GM11168 (cell line): ENCODE data around the gene IGSF21.

Source experiments
- in situ Hi-C: fragments of 300-500 bp; cut with MboI; formaldehyde crosslinking; loops from one replicate; pipeline ENCODE4 v1.12.0; 2022; ENCODE audit warnings: low sequenced_read_pairs; ENCODE audit not compliant: unreplicated experiment

The IGSF21 gene

DNA sequence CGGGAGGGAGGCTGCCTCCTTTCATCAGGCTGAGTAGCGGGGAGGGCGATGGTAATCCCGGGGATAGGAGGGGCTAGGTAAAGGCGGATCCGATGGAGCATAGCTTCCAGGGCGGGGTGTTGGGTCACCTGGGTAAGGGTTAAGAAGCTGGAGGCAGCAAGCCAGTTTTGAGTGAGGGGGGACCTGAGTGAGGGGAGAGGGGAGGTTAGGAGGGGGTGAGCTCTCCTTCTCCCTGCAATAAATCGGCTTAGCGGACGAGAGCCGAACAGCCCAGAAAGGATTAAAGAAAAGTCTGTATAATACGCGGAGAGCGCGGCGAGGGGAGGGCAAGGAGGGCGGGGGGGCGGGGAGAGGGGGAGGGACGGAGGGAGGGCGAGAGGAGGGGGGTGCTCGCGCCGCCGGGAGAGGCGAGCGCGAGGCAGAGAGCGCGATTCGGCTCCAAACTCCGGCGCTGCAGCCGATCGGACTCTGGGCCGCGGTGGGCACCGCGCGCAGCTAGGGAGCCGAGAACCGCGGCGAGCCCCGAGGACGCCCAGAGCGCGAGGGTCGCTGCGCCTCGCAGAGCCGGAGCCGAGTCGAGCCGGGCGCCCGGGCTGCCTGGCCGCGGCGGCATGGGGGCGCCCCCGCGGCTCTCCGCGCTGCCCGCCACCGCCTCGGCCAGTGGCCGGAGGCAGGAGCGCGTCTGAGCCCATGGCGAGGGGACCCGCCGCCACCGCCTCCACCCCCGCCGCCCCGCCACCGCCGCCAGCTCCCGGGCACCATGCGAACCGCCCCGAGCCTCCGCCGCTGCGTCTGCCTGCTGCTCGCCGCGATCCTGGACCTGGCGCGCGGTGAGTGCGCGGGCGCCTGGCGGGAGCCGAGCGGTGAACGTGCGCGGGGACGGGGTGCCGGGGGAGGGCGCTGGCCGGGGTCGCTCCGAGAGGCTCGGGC is at the start of gene IGSF21:
Gene IGSF21 (plus strand): TSS at position 430 of the 930 bp plus-strand sequence. CDS start 331 bp downstream, at position 761.
- in situ Hi-C loops = no loop called here

DNA sequence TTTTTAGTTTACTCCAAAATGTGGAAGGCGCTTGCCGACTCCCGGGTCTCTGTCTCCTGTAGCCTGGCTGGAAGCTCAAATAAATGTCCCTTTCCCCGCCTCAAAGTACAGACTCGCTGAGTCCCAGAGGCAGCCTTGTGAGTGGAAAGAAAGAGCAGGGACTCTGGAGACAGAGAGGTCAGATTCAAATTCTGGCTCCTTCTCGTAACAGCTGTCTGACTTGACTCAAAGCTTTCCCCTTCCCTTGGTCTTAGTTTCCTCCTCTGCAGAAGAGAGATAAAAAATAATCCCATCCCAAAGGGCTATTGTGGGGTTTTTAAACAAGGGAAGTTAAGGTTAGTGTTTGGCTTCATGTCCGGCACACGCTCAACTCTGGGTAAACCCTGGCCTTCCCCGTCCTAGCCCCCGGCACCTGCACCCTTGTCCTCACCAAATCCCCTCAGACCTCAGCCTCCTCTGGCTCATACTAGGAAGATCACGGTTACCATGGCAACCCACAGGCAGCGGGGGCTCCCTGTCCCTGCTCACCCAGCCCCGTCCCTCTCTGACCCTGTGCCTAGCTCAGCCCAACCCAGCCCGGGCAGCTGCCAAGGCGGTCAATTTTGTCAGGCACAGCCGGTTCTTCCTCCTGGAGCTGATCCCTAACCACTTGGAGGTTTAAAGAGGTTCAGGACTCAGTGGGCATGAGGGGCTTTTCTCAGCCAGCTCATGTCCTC is 49.2 kb upstream of the IGSF21 start:
- in situ Hi-C loops = no loop called here

DNA sequence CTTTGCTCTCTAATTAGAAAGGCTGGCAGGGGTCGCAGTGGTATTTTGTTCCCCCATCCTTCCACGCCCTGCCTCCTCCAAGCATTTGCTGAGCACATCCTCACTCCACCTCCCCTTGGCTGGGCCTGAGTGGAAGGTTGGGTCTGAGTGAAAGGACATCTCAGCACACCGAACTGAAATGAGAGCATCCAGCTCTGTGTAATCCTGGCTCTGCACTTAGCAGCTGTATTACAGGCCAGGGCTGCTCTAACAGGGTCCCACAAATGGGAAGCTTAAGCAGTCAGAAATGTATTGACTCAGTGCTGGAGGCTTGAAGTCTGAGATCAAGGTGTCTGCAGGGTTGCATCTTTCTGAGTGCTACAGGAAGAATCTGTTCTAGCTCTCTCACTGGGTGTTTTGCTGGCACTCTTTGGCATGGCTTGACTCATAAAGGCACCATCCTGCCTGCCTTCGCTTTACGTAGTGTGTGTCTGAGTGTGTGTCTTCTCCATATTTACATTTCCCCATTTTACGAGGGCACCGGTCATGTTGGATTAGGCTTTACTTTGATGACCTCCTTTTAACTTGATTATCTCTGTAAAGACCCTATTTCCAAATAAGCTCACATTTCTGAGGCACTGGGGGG is 48.5 kb upstream of the IGSF21 start:
- in situ Hi-C loops = no loop called here

DNA sequence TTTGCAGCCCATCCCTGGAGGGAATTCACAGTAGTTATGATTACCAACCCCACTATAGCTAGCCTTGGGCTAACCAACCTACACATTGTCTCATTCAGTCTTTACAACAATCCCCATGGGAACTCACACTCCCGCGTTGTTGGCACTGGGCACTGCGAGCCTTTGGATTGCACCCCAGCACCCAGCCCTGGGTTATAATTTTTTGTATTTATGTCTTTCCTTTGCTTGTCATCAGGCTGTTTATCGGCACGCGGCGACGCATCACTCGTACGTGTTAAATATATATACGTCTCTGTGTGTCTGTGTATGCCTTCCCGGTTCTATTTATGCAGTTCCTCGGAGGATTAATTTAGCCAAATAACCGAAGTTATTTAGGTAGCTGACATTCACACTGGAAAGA is 47.2 kb upstream of the IGSF21 start:
- in situ Hi-C loops = no loop called here

DNA sequence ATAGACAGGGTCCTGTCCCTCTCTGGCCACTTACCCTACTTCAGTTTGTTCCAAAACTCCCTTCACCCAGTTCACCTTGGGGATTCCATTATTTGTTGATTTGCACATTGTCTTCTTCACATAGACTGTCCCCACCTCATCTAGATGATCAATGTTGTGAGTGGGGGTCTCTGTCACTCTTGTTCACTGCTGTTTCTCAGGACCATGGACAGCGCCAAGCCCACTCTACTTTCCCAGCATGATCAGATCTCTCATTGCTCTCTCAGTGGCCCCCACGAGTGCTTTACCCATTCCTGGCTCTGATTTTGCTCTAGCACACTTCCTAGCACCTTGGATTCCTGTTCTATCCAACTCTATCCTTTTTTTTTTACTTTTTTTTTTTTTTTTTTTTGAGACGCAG is 45.4 kb upstream of the IGSF21 start:
- in situ Hi-C loops = no loop called here

DNA sequence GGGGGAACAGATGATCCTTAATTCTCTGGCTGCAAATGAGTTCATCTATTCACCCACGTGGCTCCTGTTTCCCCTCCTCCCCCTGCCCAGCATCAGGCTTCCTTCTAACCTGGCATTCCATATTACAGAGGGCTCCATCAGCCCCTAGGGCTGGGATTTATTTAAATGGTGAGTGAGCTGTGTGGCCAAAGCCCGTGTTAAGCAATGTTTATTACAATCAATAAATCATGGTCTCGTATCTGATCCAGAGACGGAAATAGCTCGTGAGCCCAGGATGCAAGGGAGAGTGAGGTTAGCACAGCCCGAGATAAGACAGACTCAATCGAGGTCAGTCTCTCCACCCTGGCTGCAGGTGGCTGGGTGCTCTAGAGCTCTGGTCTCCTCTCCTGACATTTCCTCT is 43.1 kb upstream of the IGSF21 start:
- in situ Hi-C loops = no loop called here

DNA sequence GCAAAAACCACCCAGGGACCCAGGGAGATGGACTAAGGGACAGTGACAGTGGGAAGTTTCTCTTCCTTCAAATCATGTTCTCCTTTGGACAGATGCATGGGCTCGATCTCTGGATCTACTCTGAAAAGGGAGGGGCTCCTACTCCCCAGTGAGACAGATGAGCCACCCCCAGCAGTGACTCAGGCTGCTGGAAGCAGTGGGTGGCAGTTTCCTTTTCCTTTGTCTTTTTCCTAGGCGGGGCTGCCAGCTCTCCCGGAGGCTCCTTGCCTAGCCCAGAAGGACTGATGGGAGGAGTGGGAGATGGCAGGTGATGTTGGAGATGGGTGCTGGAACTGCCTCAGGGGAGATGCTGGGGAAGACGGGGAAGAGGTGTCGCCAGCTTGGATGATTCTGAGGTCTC is 41.0 kb upstream of the IGSF21 start:
- in situ Hi-C loops = no loop called here

DNA sequence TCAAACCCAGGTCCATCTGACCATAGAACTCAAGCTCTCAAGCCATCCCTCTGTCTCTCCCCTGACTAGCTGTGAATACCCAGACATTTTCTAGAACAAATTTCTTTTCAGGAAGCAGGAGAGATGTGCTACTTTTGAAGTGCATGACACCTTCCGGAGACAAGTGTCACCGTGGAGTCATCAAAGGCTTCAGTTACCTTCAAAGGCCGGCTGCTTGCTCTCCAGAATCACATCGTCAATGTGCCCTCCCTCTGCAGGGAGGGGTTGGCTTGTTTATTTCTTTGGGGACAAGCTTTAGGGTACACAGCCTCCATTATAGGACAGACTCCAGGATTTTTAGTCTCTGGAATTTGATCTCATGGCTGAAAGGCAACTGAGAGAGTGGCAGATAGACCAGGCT is 37.7 kb upstream of the IGSF21 start:
- in situ Hi-C loops = no loop called here

DNA sequence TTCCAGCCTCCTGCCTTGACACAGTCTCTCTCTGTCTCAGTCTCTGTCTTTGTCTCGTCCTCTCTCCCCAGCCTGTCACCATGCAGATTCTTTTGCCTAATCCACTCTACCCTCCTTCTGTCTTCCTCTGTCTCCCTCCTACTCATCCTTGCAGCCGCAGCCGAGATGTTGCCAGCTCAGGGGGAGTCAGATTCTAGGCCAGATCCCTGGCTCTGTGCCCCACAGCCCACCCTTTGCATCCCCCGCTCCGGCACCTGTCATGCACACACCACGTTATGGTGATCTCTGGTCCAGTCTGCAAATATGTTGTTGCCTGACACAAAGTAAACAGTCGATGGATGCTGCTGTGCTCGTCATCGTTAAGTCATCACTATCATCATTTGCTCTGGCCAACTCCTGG is 35.5 kb upstream of the IGSF21 start:
- in situ Hi-C loops = no loop called here

DNA sequence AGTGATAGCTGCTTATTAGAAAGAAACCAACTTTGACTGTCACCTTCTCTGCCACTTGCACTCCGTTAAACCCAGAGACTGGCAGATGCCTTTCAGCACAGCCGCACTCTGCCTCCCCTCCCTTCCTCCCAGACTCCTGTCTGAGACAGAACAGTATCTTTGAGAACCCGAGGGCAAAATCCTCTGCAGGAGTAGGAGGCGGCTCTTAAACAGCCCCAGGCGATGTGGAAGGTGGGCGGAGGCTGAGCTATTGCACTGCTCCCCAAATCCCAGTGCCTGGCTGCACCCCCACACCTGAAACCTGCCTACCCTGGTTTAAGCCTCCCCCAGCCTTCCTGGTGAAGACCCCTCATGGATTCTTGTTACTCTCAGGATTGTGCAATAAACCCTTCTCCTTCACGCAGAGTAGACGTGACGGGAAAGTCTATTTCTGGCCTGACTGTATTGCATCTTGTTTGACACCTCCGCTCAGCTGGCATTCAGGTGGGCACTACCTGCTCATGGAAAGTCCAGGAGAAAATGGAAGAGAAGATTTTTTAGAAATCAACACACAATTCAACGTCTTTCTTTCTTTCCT is 34.4 kb upstream of the IGSF21 start:
- in situ Hi-C loops = no loop called here

DNA sequence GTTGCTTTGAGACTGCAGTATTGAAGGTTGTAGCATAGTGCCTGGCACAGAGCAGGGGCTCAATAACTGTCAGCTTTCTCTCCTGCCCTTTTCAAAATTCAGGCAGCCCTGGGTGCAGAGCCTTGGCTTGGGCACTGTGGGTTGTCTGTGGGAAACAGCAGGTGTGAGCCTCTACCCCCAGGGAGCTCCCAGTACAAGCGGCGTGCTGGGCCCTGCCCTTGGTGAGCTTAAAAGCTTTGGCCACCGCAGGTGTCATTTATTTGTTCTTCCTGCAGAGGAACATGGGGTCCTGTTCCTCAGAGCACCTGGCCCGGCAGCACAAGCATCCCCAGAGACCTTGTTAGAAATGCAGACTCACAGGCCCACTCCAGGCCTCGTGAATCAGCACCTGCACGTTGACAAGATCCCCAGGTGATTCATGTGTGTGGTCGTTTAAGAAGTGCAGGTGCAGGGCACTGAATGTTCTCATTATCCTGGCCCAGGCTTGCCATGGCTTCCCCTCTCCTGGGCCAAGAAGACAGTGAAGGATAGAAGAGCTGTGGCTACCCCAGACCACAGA is 29.9 kb upstream of the IGSF21 start:
- in situ Hi-C loops = loop anchor here (25.0 kb wide), 1 partner anchor 415 kb away; no protein-coding TSS in a partner anchor

DNA sequence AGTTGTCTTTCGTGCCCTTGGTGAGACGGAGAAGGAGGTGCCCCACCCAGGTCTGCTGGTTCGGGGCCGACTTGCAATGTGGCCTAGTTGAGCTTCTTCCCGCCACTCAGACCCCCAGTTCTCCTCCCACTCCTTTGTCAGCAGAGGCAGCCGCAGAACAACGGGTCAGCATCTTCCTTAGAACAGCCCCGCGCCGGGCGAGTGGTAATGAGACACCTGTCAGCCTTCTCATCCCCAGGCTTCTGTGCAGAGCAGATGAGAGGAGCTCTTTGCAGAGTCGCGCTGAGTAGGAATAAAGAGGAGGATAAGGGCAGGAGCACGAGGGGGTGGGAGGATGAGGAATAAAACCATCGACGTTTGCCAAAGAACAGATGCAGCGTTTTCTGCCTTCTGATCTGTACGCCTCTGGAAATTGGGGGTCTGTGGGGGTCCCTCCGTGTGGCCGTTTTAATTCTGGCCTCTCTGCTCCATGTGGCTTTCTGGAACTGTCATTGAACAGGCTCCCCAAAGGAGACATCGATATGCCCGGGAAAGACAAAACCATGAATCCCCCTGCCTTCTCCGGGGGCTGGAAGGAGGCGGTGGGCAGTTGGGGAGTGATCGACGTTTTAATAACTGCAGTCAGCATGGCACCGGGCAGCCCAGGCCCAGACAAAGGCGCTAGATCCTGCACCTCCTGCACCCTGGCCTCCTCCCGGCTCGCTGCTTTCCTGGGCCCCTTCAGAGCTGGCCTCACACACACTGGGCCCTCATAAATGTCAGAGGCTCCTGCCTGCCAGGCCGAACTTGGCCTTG is 27.5 kb upstream of the IGSF21 start:
- in situ Hi-C loops = loop anchor here (25.0 kb wide), 1 partner anchor 418 kb away; no protein-coding TSS in a partner anchor

DNA sequence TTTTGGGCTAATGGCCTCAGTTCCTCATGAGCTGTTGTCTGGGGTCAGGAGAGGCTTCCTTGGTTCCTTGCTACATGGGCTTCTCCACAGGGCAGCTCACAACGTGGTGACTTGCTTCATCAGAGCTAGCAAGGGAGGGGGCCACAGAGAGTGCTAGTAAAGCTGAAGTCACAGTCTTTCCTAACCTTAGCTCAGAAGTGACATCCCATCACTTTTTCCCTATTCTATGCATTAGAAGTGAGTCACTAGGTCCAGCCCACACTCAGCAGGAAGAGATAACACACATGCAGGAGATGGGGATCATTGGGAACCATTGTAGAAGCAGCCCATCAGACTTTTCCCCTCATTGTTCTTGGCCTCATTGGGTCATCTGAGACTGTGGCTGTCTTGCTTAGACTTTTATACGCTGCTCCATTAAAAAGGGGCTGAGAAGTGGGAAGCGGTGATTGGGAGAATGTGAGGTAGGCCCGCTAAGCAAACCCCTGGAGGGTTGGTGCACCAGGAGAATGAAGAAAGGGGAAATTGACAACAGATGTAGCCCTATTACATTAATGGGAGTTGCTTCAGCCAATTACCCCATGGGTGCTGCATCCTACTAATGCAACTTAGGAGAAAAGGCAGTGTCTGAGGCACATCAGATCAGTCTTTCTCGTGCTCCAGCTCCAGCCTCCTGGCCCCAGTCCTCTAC is 22.1 kb upstream of the IGSF21 start:
- in situ Hi-C loops = loop anchor here (25.0 kb wide), 1 partner anchor 423 kb away; no protein-coding TSS in a partner anchor

DNA sequence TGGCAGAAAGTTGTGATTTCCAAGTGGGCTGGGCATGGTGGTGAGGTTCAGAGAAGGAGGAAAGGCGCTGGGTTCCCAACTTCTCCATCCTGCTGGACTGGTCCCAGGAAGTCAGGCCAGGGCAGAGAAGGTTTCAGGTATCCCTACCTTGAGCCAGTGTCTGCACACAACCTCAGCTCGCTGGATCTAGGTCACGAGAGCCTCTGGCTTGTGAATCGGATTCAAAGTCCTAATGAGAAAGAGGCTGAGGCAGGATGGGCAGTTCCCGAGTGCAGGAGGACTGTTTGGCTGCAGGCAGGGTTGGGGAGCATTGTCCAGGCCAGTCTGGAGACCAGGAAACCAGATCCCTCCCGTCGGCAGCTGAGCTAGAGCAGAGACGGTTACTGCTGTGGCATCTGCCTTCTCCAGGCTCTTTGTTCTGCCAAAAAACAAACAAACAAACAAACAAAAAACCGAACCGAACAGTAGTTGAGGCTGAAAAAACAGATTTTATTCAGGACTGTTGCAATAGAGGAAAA is 19.5 kb upstream of the IGSF21 start:
- in situ Hi-C loops = loop anchor here (25.0 kb wide), 1 partner anchor 426 kb away; no protein-coding TSS in a partner anchor

DNA sequence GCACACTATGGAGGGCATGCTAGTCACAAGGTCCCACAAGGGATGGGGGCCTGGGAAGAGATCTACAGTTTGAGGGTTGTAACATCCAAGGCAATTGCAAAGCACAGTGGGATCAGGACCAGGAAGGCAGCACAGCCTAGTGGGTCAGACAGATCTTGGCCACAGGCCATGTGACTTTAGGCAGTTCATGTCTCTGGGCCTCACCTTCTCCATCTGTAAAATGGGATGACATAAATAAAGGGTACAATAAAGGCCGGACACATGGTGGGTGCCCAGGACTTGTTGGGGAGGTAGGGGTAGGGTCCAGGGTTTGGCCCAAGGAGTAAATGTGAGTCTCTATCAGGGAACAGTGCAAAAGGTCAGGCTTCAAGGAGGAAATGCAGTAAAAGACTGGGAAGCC is 18.1 kb upstream of the IGSF21 start:
- in situ Hi-C loops = loop anchor here (25.0 kb wide), 1 partner anchor 427 kb away; no protein-coding TSS in a partner anchor

DNA sequence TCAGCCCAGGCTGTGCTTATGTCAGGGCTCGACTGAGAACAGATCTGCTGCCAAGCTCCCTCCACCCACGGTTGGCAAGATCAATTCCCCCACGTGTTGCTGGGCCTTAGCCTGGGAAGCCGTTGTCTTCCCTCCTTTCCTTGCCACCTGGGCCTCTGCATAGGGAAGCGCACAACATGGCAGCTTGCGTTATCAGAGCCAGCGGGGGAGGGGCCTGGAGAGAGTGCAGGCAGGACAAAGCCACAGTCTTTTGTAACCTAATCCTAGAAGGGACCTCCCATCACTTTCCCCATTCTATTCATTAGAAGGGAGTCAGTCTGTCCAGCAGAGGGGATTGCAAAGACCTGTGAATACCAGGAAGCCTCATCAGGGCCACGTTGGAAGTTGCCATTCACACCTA is 17.0 kb upstream of the IGSF21 start:
- in situ Hi-C loops = loop anchor here (25.0 kb wide), 1 partner anchor 428 kb away; no protein-coding TSS in a partner anchor

DNA sequence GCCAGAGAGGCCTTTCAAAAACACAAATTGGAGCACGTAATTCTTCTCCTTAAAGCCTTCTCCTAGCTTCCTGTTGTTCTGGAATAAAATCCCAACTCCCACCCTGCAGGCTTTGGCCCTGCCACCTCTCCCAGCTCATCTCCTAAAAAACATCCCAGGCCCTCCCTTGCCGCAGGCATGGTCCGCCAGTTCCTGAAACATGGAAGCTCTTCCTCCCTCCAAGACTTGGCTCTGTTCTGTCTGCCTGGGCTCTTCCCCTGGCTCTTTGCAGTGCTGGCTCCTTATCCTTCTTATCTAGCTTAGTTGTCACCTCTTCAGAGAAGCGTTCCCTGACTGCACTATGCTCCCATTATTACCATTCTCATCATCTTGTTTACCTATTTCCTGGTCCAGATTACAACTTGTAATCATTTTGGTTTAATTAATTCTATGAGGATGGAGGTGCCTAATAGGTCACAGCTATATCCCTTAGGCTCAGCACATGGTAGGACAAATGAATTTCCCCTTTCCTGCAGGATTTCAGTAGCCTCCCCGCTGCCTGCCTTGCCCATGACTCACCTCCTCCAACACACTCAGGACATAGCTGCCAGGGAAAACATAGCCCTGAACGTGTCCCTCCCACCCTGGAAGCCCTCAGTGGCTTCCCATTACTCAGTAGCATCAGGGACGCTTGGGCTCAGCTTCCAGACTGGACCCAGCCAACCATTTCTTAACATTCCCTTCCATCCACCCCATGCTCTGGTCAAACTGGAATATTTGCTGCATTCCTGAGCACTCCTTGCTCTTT is 15.7 kb upstream of the IGSF21 start:
- in situ Hi-C loops = loop anchor here (25.0 kb wide), 1 partner anchor 430 kb away; no protein-coding TSS in a partner anchor
